Stimulated activated CD4-positive, alpha-beta T cell treated with anti-CD3 and anti-CD28 coated beads, Interleukin-2, amount 100 ng/mL, for 24 hours (primary cell): ENCODE data around the gene SLC26A6.

Experiments used
- DNase-seq, 2 donors: peaks; one replicate each; pipeline ENCODE4 v3.0.0-alpha.2; 2020

SLC26A6 gene

DNA sequence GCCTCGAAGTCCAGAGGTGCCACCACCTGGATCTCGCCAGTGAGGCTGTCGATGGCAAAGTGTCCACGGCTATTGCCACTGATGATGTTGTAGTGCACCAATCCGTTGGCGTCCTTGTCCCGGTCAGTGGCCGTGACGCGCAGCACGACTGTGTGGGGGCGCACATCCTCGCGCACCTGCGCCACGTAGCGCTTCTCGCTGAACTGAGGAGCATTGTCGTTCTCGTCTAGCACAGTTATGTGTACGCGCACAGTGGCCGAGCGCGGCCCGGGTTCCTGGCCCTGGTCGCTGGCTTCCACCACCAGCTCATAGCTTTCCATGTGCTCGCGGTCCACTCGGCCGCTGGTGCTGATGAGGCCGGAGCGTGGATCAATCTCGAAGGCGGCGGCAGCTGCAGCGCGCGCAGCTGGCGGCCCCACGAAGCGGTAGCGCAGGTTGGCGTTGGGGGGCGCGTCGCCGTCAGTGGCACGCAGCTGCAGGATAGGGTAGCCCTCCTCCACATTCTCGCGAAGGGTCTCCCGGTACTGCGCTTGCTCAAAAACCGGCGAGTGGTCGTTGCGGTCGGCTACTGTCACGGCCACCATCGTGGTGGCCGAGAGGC lies 25.6 kb upstream of the SLC26A6 start:
- no peak for DNase-seq

DNA sequence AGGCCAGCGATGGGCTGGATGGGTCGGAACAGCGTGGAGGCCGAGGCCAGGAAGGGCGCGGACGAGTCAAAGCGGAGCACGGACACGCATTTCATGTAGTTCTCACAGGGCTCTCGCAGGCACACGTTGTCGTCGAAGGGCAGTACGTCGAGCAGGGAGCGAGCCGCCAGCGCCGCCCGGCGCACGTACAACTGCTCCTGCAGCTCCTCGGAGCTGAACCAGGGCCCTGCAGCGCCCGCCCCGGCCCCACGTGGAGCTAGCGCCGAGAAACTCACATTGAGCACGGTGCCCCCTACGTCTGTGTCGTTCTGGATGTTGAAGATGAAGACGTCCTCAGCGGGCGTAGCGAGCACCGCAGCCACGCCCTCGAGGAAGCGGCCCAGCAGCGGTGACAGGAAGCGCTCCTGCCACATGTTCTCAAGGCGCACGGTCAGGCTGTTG lies 21.6 kb upstream of the SLC26A6 start:
- DNase-seq, result peak in 1 of 2 donors; percentile 46

DNA sequence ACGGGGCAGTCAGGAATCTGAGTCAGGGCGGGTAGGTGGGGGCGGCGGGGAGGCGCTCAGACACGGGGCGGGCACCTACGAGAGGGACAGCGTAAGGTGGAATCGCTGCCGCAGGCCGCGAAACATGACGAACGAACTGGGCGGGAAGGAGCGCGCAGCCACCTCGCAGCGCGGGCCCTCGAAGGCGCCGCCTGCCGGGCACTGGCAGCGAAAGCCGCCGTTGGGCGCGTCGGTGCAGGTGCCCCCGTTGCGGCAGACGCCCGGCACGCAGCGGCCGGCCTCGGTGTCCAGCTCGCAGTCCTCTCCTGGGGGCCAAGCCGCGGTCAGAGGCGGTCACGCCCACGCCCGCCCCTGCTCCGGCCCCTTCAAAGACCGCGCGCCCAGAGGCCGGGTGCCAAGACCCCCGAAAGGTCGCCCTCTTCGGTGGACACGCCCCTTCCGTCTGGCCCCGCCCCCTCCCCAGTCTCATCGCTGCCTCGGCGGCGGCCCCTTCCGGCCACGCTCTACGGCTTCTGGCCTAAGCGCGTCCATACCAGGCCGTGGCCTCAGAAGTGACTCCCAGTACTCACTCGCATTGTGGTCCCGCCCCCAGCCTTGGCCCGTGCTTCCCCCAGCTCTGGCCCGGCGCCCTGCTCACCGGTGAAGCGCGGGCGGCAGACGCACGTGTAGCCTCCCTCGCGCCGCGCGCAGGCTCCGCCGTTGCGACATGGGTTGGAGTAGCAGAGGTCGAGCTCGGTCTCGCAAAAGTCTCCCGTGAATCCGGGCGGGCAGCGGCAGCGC lies 21.0 kb upstream of the SLC26A6 start:
- DNase-seq, result peak; percentile 86 to 88

DNA sequence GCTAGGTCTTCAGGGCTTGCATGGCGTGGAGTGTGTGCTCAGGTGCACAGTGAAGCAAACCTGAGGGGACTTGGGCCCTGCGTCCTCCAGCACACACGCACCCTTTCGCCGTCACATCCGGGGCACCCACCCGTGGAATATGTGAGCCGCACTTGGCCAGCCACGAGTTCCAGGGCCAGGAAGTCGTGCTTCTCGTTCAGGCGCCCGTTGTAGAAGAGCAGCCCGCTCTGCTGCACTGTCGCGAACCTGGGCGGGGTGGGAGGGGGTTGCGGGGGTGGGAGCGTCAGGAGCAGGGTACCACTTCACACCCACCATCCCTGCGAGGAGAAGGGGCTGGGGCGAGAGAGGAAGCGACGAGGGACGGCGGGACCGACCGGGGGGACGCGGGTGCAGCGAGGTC lies 20.3 kb upstream of the SLC26A6 start:
- DNase-seq, result peak; percentile 54 to 62

DNA sequence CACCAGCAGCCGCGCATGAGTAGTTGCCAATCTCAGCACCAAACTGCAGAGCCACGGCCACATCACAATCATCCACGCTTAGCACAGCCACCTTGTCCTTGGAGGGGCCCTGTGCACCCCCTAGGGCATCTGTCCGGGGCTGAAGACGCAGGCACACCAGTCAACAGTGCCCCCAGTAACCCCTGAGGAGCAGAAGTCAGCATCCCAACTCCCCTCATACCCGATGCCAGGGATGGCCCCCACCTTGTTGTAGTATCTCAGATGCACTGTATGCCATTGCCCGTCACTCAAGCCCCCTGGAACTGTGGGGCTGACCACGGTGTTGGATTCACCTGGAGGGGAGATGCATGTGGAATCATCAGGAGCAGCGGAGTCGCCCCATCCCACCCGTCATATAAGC lies 19.8 kb upstream of the SLC26A6 start:
- DNase-seq, result no peak

DNA sequence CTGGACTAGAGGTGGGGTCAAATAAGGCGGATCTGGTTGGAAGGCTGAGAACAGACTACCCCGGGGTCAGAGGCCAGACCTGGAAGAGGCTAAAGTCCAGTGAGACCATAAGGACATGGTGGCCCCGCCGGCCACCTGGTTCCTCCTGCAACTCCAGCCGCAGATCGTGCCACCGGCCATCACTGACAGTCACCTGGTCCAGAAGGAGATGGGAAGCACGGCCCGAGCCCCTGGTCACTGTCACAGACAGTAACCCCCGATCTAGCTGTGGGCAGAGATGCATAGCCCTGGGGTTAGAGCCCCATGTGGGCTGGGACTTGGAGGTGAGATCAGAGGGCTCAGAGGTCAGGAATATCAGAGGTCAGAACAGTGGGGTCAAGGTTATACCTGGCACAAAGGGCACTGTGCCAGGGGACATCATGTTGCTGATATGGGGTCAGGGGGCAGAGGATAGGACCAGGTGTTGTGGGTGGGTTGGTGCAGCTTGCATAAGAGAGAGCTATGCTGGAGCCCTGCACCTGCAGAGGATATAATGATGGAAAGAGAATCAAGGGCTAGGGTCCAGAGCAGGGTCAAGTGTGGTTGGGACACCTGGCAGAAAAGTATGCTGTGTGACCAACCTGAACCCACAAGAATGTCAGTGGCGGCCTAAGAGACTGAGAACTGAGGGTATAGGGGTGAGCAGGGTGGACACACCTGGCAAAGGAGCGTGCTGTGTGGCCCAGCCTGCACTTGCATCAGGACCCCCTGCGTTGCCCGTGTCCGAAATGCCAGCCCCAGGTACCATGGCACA lies 17.9 kb upstream of the SLC26A6 start:
- no peak for DNase-seq

DNA sequence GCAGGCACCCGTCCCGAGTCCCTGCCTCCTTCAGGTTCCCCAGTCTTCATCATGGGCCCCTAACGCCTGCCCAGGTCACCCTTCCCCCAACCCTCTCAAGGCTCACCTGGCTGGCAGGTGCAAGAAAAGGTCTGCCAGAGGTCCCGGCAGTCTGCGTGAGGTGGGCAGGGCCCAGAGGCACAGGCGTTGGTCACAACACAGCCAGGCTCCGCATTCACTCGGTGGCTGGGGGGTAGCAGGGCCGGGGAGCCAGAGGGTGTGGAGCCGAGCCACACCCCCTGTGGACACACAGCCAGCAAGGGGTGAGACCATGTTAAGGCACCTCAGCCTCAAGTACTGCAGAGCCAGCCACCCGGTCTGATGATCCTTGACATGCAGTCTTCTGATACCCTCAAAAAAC lies 16.5 kb upstream of the SLC26A6 start:
- DNase-seq, result no peak

DNA sequence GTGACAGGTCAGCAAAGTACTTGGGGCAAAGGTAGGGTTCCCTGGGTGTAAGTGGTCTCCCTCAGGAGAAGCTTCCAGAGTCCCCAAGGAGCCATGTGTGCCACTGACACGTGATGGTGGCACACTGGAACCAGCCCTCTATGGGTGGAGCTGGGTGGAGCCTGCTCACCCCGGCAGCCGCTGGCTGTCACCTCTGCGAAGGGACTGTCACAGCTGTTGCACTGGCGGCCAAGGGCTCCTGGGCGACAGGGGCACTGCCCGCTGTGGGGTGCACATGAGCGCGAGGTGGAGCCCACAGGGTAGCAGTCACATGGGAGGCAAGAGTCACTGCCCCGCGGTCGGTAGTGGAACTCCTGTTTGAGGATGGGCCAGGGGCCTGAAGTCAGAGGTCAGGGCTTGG lies 15.5 kb upstream of the SLC26A6 start:
- no peak for DNase-seq

DNA sequence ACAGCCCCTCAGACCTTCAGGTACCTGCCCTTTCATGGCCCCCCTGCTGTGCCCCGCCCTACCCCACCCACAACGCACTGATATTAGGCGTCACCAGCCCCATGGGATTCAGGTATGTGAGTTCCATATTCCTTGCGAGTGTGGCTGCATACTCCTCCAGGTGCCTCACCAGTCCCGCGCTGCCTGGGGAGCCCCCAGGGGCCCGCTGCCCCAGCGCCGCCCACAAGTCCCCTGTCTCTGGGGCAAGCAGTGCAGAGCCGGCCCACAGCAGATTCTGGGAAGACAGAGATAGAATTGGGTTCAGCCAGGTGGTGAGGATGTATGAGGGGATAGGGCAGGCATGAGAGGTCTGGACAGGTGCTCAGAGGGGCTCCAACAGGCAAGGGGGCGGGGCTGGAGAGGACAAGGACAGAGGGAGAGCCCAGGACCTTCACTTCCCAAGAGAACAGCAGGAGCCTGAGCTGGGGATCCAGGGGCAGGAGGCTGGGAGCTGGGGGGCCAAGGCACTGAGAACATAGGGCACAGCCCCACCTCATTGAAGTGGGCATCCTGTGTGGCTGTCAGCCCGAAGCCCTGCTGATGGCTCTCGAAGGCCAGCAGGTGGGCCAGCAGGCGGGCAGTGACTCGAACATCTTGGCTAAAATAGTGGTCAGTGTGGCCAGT lies 13.1 kb upstream of the SLC26A6 start:
- DNase-seq, result no peak

DNA sequence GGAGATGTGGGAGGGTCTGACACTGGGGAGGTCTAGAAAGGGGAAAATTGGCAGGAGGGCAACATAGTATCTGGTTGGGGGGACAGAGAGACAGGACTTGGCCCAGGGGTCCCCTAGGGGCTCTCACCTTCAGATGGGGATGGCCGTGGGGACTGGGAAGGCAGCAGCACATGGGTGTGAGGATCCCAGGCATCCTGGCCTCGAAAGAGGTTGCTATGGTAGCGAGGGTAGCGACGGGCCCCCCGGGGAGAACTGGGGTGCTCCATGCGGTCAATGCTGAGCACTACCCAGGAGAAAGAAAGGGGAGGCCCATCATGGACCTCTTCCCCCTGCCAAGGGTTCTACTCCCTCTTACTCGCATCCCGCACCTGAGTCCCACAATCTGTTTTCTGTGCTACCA lies 12.5 kb upstream of the SLC26A6 start:
- DNase-seq, result no peak

DNA sequence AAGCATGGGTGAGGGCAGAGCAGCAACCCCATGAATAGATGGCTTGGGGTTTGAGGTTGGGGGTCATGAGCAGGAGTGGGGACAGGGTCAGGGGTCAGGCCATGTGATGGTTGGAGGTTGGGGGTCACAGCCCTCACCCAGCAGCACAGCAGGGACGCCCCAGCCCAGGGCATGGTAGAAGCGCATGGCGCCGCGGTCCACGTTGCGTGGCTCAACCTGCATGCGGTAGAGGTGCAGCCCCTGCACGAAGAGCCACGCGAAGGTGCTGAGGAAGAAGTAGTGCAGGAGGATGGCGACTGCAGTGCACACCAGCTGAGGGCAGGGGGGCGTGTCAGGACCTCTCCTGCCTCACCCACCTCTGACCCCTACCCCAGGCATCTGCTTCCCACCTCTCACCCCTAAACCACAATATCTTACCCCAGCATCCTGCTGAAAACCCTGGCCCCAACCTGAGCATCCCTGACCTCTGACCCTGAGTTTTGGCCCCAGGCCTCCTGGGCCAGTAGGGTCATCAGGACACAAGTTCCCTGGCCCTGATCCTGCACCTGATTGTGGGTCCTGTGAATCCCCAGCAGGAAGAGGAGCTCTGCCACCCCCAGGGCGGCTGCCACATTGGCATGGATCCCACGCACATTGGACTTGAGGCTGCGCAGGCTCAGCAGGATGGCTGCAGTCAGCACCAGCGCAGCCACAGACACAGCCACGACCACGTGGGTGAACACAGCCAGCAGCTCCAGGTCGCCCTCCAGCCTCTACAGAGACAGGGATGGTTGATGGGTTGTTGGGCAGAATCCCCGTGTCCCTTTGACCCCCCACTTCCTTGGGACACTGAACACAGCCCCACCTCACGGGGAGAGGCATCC lies 9.9 kb upstream of the SLC26A6 start:
- DNase-seq, result no peak

DNA sequence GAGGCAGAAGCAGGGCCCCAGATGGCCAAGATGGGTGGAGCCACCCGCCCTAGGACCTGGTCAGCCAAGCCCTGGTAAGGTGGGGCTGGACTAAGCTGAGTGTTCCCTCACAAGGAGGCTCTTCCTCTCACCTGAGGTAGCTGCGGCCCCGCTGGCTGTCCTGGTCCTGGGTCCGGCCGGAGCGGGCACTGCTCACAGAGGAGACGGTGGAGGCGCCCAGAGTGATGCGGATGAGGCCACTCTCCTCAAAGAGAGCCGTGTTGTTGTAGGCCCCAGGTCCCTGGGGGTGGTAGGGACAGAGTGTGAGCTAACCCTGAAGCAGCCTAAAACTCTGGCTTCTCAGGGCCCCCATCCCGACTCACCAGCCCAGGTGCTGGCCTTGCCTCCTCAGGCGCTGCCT lies 7.3 kb upstream of the SLC26A6 start:
- no peak for DNase-seq

DNA sequence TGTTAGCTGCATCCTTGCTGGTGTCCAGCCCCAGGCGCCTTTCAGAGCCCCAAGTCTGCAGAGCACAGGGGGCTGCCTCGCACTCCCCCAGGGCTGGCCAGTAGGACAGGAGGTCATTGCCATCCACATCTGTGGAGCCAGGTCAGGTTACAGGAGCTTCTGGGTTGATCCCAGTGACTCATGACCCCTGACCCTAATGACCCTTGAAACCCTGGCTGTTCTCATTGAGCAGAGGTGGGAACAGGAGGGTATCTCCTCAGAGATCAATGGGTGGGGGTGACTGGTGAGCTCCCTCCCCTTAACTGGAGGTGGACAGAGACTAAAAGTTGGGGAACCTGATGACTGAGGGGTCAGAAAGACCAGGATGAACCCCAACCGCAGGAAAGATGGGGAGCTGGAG lies 6.1 kb upstream of the SLC26A6 start:
- DNase-seq, result no peak

DNA sequence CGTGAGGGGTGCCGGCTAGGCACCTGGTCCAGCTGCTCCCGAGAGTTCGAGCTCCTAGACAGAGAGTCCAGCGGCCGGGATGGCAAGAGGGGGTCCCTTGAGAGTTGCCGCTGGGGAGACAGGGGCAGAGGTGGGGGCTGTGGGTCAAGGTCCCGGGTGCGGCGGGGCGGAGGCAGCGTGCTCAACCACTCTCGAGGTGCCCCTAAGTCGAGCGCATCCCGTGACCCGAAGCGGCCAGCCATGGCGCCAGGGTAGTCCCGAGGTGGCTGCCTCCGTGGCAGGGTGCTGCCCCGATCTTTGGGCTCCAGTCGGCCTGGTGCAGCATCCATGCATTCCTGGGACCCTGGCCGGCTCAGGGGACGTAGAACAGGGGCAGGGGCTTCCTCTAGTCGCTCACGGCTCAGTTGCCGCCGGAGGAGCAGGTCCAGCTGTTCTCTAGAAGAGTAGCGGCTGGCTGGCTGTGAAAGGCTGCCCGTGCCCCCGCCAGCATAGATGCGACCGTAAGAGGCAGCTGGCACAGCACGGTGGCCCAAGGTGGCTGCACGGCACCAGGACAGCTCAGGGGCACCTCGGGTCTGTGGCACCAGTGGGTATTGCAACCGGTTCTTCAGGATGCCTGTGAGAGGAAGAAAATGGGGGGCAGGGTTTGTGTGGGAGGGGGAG lies 4.8 kb upstream of the SLC26A6 start:
- no peak for DNase-seq

DNA sequence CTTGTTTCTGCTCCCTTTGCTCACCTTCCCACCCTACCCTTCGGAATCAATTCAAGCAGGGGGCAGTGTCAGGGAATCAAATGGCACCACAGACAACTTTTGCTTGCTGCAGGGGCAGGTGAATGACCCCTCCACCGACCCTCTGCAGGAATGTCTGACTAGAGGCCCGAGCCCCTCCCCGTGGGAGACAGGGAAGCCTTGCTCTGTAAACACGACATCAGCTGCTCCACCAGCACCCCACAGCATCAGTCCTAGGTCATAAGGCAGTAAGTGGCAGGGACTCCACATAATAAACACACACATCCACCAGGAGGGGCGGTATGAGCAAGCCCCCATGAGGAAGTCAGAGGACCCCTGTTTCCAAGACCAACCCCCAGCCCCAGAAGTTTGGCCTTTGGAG lies 2.0 kb upstream of the SLC26A6 start:
- DNase-seq, result no peak

DNA sequence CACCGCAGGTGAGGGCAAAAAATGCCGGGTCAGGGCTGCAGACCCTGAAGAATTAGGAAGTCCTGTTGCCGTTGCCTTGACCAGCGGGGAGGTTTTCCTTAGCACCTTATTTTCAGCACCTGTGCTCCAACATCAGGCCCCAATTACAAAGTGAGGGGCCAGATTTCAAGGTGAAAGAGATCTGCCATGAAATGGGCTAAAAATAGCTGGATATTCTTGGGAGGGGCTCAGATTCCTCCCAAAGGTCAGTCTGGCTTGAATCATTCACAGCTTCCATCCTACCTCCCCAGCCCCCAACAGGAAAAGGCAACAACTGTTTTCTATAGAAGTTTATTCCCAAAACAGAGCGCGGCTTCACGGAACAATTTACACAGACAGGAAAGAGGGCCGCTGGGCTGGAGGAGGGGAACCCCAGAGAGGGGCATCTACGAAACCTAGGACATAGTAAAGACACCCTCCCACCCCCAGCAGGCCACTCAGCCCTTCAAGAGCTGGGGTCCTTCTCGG lies 941 bp upstream of the SLC26A6 start:
- DNase-seq, result no peak

DNA sequence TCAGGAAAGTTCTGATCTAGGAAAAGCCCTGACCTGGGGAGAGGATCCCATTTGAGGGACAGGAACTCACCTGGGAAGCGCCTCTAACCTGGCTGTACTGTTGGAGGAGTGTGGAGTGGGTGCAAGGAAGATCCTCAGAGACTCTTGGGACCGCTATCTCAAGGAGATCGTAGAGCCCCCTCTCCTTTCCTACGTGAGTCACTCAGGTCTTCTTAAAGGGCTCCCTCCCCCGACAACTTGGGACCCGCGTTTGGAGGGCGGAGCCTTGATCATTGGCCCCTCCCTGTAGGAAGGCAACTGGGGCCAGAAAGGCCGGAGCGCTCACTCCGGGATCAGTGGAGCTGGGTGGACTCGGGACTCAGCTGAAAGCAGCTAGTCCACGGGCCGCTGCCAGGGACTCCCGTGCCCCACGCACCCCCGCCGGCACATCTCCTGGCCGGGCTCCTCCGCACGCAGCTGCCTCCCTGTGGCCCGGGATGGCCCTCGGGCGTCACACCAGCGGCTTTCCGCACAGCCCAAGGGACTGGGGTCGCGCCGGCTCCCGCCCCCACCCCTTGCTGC lies 520 bp downstream of the SLC26A6 start:
- DNase-seq, result peak; percentile 58 to 73

DNA sequence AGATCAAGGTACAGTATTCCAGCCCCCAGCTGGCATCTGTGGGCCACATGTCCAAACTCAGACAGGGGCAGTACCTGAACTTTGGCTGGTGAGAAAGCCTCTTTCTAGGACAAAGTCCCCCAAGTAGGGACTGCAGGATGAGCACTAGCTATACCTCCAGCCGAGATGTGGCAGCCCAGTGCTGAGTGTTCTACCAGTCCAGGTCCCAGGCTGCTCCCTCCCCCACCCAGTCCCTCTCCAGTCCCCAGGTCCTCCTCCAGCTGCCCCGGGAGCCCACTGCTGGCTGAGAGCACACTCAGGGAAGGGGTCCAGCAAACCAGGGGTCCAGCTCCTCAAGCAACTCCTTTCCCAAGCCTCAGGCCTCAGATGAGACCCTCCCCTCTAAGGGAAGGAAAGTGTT lies 1.5 kb downstream of the SLC26A6 start:
- DNase-seq, result no peak

DNA sequence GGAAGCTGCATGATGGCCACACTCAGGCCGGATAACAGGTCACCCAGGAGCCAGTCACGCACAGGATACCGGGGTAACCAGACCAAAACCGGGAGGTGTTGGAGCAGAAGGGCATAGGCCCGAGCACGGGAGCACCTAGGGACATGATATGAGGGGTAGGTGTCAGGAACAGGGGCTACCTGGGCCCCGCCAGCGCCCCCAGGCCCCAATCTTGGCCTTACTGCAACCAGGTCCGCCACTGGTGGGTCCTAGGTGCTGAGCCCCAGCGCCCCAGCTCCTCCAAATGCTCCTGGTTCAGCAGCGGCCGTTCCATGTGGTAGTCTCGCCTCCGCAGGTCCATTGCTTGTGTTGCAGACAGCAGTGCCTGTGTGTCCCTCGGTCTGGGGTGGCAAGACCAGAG lies 2.0 kb downstream of the SLC26A6 start:
- DNase-seq, result no peak

DNA sequence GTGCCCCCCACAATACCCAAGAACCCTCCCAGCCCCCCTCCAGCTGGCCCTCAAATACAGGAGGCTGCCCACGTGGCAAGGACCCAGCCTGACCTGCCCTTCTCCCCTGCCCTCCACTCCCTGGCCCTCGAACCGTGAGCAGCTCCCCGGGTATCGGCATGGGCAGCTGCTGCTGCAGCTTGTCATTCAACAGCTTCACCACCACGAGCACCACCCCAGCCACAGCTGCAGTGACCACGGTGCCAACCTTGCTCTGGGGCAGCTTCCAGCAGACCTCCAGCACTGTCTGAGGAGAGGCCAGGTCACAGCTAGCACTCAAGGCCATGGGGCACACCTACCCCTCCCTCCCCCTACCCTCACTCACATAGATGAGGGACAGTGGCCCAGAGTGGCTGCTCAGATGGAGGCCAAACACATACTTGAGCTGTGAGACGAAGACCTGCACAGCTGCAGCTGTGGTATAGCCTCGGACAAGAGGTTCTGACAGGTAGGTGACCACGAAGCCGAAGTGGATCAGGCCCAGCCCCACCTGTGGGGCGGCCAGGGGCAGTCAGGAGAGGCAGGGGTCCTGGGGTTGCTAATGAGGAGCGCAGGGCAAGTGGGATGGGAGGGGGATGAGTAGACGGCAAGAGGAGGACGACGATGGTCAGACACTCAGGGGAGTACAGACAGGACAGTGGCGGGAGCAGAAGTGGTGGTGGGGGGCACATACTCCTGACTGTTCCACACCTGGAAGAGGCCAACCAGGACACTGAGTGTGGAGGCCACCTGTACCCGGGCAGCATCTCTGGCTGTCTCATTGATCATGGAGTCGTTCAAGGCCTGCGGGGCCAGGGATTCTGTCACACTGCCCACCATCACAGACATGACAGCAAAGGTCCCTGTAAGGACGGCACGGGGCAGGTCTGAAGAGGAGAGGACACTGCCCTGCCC lies 3.5 kb downstream of the SLC26A6 start:
- no peak for DNase-seq
